Keratinocyte (primary cell): ENCODE data around the gene BAHCC1. TPM values are rescaled to one million over a fixed set of nuclear protein-coding genes. Genes with fewer than 3 reads are reported as not detected.
A peak's percentile ranks its signal among the peaks of the same experiment; 100 is the strongest.
"Not testable (repeated sequence)": the region's sequence is repeated elsewhere in the genome, so short reads cannot be mapped to it uniquely, and the experiment has no call there.

Experiments used
- DNase-seq: peaks from one replicate; pipeline ENCODE4 v3.0.0-alpha.2; 2011; ENCODE audit warnings: low read depth, missing footprints, low spot score
- FAIRE-seq: peaks from 2 replicates; lab custom pipeline; 2011; peaks lifted over from hg19 to GRCh38; lab: Jason Lieb, UNC
- H2AFZ ChIP-seq: 2 replicates; pipeline ENCODE4 v1.6.0; 2012; ENCODE audit warnings: low read length, control low read depth, inconsistent platforms; ENCODE audit not compliant: control insufficient read depth
- H3K27ac ChIP-seq: 2 replicates; pipeline ENCODE4 v1.5.1; 2011; ENCODE audit warnings: low read length; ENCODE audit not compliant: control insufficient read depth, insufficient read depth
- H3K27me3 ChIP-seq: 3 replicates; pipeline ENCODE4 v1.6.0; 2011; ENCODE audit warnings: low read length; ENCODE audit not compliant: control insufficient read depth, insufficient read depth; ENCODE audit errors: extremely low read depth
- H3K36me3 ChIP-seq, 2 experiments: 2 replicates in 1 of 2; 3 replicates in 1 of 2; pipeline ENCODE4 v1.5.1; 2011; ENCODE audit warnings: low read length in 2 of 2, mild to moderate bottlenecking in 1 of 2; ENCODE audit not compliant: control insufficient read depth in 2 of 2, insufficient read depth in 2 of 2; ENCODE audit errors: extremely low read depth in 1 of 2
- H3K4me1 ChIP-seq: 3 replicates; pipeline ENCODE4 v1.5.1; 2011; ENCODE audit warnings: low read length; ENCODE audit not compliant: control insufficient read depth, insufficient read depth; ENCODE audit errors: extremely low read depth
- H3K4me2 ChIP-seq: 3 replicates; pipeline ENCODE4 v1.6.0; 2011; ENCODE audit warnings: low read depth, low read length; ENCODE audit not compliant: control insufficient read depth, insufficient read depth; ENCODE audit errors: extremely low read depth
- H3K4me3 ChIP-seq, 3 experiments: fragments of 200-600 bp in 1 of 3; sonication (generic) in 1 of 3; 2 replicates in 2 of 3; 3 replicates in 1 of 3; pipeline ENCODE4 v1.5.1; 2011 to 2016; ENCODE audit warnings: low read length in 3 of 3, mild to moderate bottlenecking in 3 of 3, control low read depth in 2 of 3, inconsistent platforms in 1 of 3, low read depth in 1 of 3, mixed read lengths in 1 of 3, mixed run types in 1 of 3, moderate library complexity in 1 of 3; ENCODE audit not compliant: control insufficient read depth in 2 of 3, insufficient read depth in 2 of 3; ENCODE audit errors: extremely low read depth in 1 of 3
- H3K79me2 ChIP-seq: 2 replicates; pipeline ENCODE4 v1.6.0; 2012; ENCODE audit warnings: low read length; ENCODE audit not compliant: control insufficient read depth, insufficient read depth
- H3K9ac ChIP-seq: 3 replicates; pipeline ENCODE4 v1.6.0; 2011; ENCODE audit warnings: low read length; ENCODE audit not compliant: control insufficient read depth, insufficient read depth; ENCODE audit errors: extremely low read depth
- H3K9me1 ChIP-seq: 3 replicates; pipeline ENCODE4 v1.6.0; 2011; ENCODE audit warnings: low read length; ENCODE audit not compliant: control insufficient read depth, insufficient read depth; ENCODE audit errors: extremely low read depth
- H3K9me3 ChIP-seq: 2 replicates; pipeline ENCODE4 v1.5.1; 2012; ENCODE audit warnings: low read depth, low read length; ENCODE audit not compliant: control insufficient read depth
- H4K20me1 ChIP-seq: 3 replicates; pipeline ENCODE4 v1.6.0; 2011; ENCODE audit warnings: low read length; ENCODE audit not compliant: control insufficient read depth, insufficient read depth; ENCODE audit errors: extremely low read depth
- CTCF ChIP-seq, 3 experiments: IDR thresholded peaks in 1 of 3; conservative IDR thresholded peaks in 1 of 3; optimal IDR thresholded peaks in 1 of 3; 2 replicates in 2 of 3; 3 replicates in 1 of 3; pipeline versions ENCODE3 to v1.5.1; 2011; ENCODE audit warnings: low read length in 3 of 3, mild to moderate bottlenecking in 3 of 3, moderate library complexity in 2 of 3, control low read depth in 1 of 3, inconsistent platforms in 1 of 3; ENCODE audit not compliant: insufficient read depth in 2 of 3; ENCODE audit errors: extremely low read depth in 1 of 3
- EZH2 ChIP-seq: IDR thresholded peaks from one replicate; pipeline ENCODE4 v1.6.1; 2012; ENCODE audit warnings: inconsistent platforms, mild to moderate bottlenecking, low read length, moderate library complexity
- dilution Hi-C: fragments of 300-500 bp; cut with MboI; formaldehyde crosslinking; loops from one replicate; pipeline ENCODE4 v1.7.0; 2020; ENCODE audit warnings: low sequenced_read_pairs; ENCODE audit not compliant: extremely low pct_ligation_motif_present
- polyA plus RNA-seq, 5 experiments: library from polyadenylated mRNA; depleted of rRNA in 3 of 5; stranded (reverse) in 3 of 5; stranded (forward) in 1 of 5; unstranded in 1 of 5; fragments of >200 nt; gene quantifications; 1 replicate in 1 of 5; 2 replicates in 3 of 5; 3 replicates in 1 of 5; pipeline versions ENCODE4 v1.2.1 to v1.2.3, GENCODE V29; 2011 to 2012; ENCODE audit warnings: missing spikeins in 2 of 5, low read depth in 1 of 5, low replicate concordance in 1 of 5

The BAHCC1 gene
- polyA plus RNA-seq, 1 donor (not counting 4 experiments of a cell fraction or from before 2014, with no cell fraction given), result 0.52 TPM

GRCh38 chr17:81359218-81359617, 36.0 kb upstream of the BAHCC1 start:
- H3K79me2 ChIP-seq, result no peaks in the 10 kb centered on the region
- peaks cover 15% of the 10 kb centered on the region for H3K4me1 ChIP-seq
- H3K9me3 ChIP-seq, result no peaks in the 10 kb centered on the region
- FAIRE-seq, result no peak
- H2AFZ ChIP-seq, result no peak overlapping the region
- H3K9me1 ChIP-seq, result no peaks in the 10 kb centered on the region
- no peaks in the 10 kb centered on the region for H4K20me1 ChIP-seq
- H3K27ac ChIP-seq, result no peak overlapping the region
- no peak for DNase-seq
- TF ChIP-seq CTCF (optimal IDR thresholded peaks at IDR 0.05 in 1 of 3, IDR thresholded peaks at IDR 0.05 in 1 of 3, conservative IDR thresholded peaks at IDR 0.05 in 1 of 3; ENCODE audit: extremely low read depth in 1 of 3, insufficient read depth in 2 of 3, low read length in 3 of 3), result no peak
- TF ChIP-seq EZH2, result no peak
- dilution Hi-C loops, result no loop called here
- H3K4me2 ChIP-seq, result no peak overlapping the region
- H3K36me3 ChIP-seq, result no peaks in the 10 kb centered on the region
- no peak overlapping the region for H3K4me3 ChIP-seq
- no peaks in the 10 kb centered on the region for H3K27me3 ChIP-seq
- H3K9ac ChIP-seq, result no peak overlapping the region

GRCh38 chr17:81362001-81362400, 33.3 kb upstream of the BAHCC1 start:
- H4K20me1 ChIP-seq, H3K36me3 ChIP-seq, H3K9me1 ChIP-seq, FAIRE-seq, H3K4me3 ChIP-seq, H3K9ac ChIP-seq, DNase-seq, H3K27ac ChIP-seq, H3K4me2 ChIP-seq, H3K27me3 ChIP-seq, dilution Hi-C loops, H3K79me2 ChIP-seq, H3K9me3 ChIP-seq: not testable (repeated sequence)
- Histone ChIP-seq H3K4me1 (peaks cover 37% of the 10 kb centered on the region), H2AFZ (peak overlapping the region; percentile 43)
